Esophagus muscularis mucosa (tissue), 4 donors: Measurements from ENCODE around the gene DNAJC15. TPM values are rescaled to one million over a fixed set of nuclear protein-coding genes. Genes with fewer than 3 reads are reported as not detected.
A peak's percentile ranks its signal among the peaks of the same experiment; 100 is the strongest.

Source experiments
- DNase-seq: peaks from one replicate; pipeline ENCODE4 v3.0.0-alpha.2; 2017; ENCODE audit errors: extremely low spot score
- H3K27ac ChIP-seq, 4 donors: fragments of 200-600 bp; sonication (generic); replicated peaks in 1 of 4; 1 replicate in 3 of 4; 2 replicates in 1 of 4; pipeline ENCODE4 v1.5.1; 2016 to 2019; ENCODE audit warnings: mild to moderate bottlenecking in 1 of 4
- H3K27me3 ChIP-seq, 4 donors: fragments of 200-600 bp; sonication (generic); one replicate each; pipeline versions ENCODE4 v1.5.1 to v1.6.0; 2016 to 2019
- H3K36me3 ChIP-seq, 4 donors: fragments of 200-600 bp; sonication (generic); one replicate each; pipeline ENCODE4 v1.5.1; 2016 to 2019
- H3K4me1 ChIP-seq, 4 donors: fragments of 200-600 bp; sonication (generic); one replicate each; pipeline ENCODE4 v1.5.1; 2016 to 2019
- H3K4me3 ChIP-seq, 4 donors: fragments of 200-600 bp; sonication (generic); 1 replicate in 2 of 4; 2 replicates in 2 of 4; pipeline ENCODE4 v1.5.1; 2016 to 2019; ENCODE audit warnings: mild to moderate bottlenecking in 4 of 4, moderate library complexity in 1 of 4
- H3K9me3 ChIP-seq, 4 donors: fragments of 200-600 bp; sonication (generic); 1 replicate in 3 of 4; 2 replicates in 1 of 4; pipeline ENCODE4 v1.5.1; 2016 to 2019
- EP300 ChIP-seq: sonication (generic); formaldehyde crosslinking; IDR thresholded peaks from one replicate; pipeline ENCODE4 v1.6.1; 2017; ENCODE audit warnings: antibody characterized with exemption
- POLR2A ChIP-seq: fragments of 450-650 bp; IDR thresholded peaks from one replicate; pipeline ENCODE4 v1.6.1; 2017; ENCODE audit warnings: antibody characterized with exemption, moderate library complexity, mild to moderate bottlenecking, low read depth
- POLR2AphosphoS5 ChIP-seq, 2 donors: sonication (generic); formaldehyde crosslinking; IDR thresholded peaks; one replicate each; pipeline ENCODE4 v1.6.1; 2017; ENCODE audit warnings: antibody characterized with exemption in 2 of 2
- WGBS: methylation state at CpG from one replicate; pipeline ENCODE4 v1.1.5; 2018; 5-methylcytosine and 5-hydroxymethylcytosine counted together
- intact Hi-C: fragments of 100-400 bp; cut with DNase I; formaldehyde crosslinking; loops from one replicate; pipeline ENCODE4 v1.15.1; 2023
- total RNA-seq, 4 donors: library from RNA; depleted of rRNA; stranded (reverse); fragments of >200 nt; gene quantifications; one replicate each; pipeline versions ENCODE4 v1.1.0 to v1.2.1, GENCODE V29; 2016
- TF ChIP-seq, protein P1 (sequence below), 3 experiments: fragments of 200-600 bp in 2 of 3; fragments of 450-650 bp in 1 of 3; sonication (generic) in 2 of 3; IDR thresholded peaks; one replicate each; pipeline ENCODE4 v1.5.1; 2017 to 2019; ENCODE audit warnings: antibody characterized with exemption in 3 of 3, mild to moderate bottlenecking in 2 of 3, moderate library complexity in 1 of 3

Gene DNAJC15
- total RNA-seq, 4 donors from 2014 or later = 13.3 to 19.8 (median 13.6) TPM

DNA sequence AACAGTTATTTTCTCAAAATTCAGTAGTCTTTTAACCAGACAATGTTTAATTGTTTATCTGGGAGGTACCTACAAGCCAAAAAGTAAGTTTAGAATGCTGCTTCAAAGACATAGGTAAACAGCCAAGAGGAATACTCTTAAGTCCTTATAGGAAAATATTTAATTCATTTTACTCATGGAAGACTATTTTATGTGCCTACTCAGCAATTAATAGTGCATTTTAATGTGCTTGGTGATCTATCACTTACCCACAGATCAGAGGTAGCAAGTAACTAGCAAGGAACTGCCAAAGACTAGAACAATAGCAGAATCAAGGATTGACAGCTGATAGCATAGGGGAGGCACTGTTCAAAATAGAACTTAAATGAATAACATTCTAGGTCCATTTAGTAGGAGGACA lies 60.4 kb downstream of the DNAJC15 start:
- H3K4me1 ChIP-seq = peaks cover 0 to 11% (median 1%) of the 10 kb centered on the region in 4 donors
- no peak for DNase-seq
- H3K27ac ChIP-seq = no peak overlapping the region
- H3K36me3 ChIP-seq = peaks cover 0 to 13% (median 0%) of the 10 kb centered on the region in 4 donors
- no peak overlapping the region for H3K4me3 ChIP-seq
- no peaks in the 10 kb centered on the region for H3K9me3 ChIP-seq
- H3K27me3 ChIP-seq = no peaks in the 10 kb centered on the region
- TF ChIP-seq POLR2AphosphoS5 (IDR thresholded peaks at IDR 0.05) = no peak
- TF ChIP-seq EP300 = no peak
- TF ChIP-seq POLR2A = no peak
- TF ChIP-seq, protein P1, sequence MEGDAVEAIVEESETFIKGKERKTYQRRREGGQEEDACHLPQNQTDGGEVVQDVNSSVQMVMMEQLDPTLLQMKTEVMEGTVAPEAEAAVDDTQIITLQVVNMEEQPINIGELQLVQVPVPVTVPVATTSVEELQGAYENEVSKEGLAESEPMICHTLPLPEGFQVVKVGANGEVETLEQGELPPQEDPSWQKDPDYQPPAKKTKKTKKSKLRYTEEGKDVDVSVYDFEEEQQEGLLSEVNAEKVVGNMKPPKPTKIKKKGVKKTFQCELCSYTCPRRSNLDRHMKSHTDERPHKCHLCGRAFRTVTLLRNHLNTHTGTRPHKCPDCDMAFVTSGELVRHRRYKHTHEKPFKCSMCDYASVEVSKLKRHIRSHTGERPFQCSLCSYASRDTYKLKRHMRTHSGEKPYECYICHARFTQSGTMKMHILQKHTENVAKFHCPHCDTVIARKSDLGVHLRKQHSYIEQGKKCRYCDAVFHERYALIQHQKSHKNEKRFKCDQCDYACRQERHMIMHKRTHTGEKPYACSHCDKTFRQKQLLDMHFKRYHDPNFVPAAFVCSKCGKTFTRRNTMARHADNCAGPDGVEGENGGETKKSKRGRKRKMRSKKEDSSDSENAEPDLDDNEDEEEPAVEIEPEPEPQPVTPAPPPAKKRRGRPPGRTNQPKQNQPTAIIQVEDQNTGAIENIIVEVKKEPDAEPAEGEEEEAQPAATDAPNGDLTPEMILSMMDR (IDR thresholded peaks at IDR 0.05) = no peak
- intact Hi-C loops = loop anchor here (2.0 kb wide), 1 partner anchor 721 kb away; no protein-coding TSS in a partner anchor

DNA sequence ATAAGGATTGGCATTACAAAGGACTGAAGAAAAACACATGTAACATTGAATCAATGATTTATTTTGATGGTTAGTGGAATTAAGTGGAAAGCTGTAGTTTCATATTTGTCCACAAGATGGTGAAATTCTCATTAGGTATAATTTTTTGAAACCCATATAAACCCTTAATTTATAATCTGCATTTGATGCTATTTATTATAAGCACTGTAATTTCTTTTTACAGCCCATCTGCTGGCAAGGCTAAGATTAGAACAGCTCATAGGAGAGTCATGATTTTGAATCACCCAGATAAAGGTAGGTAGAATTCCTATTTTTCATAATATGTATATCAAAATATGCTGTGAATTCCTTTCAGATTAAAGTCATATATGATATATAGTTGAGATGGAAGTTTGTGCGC lies 62.2 kb downstream of the DNAJC15 start:
- intact Hi-C loops = loop anchor here (2.0 to 5.0 kb wide), 2 partner anchors 719 to 787 kb away; no protein-coding TSS in a partner anchor
- peaks cover 0 to 11% (median 1%) of the 10 kb centered on the region in 4 donors for H3K4me1 ChIP-seq
- WGBS = 90% methylated on average over 1 of the region's 1 CpG
- TF ChIP-seq, protein P1 (IDR thresholded peaks at IDR 0.05) = peak; percentile 60 to 84 (median 75)
- TF ChIP-seq EP300 (no peak), POLR2A (no peak), POLR2AphosphoS5 (IDR thresholded peaks at IDR 0.05) (no peak)
- no peak for DNase-seq
- H3K9me3 ChIP-seq = peaks cover 0 to 3% (median 0%) of the 10 kb centered on the region in 4 donors
- peaks cover 0 to 11% (median 0%) of the 10 kb centered on the region in 4 donors for H3K36me3 ChIP-seq
- no peak overlapping the region for H3K4me3 ChIP-seq
- no peak overlapping the region for H3K27ac ChIP-seq
- no peaks in the 10 kb centered on the region for H3K27me3 ChIP-seq

DNA sequence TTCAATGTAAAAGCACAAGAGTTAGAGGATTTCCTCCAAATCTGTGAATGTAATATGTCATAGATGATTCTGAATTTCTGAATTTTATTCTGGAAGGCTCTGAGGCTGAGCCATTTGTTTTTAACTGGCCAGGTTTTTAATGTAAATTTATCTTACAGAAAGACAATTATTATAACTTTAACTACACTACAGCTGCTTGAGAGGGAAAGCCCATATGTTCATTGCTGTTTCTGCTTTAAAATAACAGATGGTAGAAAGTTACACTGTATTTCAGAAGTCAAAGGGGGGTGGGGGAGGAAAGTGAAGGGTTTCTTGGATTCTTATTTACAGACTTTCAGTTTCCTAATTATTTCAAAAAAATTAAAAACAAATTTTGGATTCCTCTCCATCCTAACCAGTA lies 62.8 kb downstream of the DNAJC15 start:
- no peak for DNase-seq
- Histone ChIP-seq H3K9me3 (peaks cover 0 to 3% (median 0%) of the 10 kb centered on the region in 4 donors), H3K4me3 (no peak overlapping the region), H3K4me1 (peaks cover 0 to 11% (median 1%) of the 10 kb centered on the region in 4 donors), H3K27ac (no peak overlapping the region), H3K36me3 (peaks cover 0 to 8% (median 0%) of the 10 kb centered on the region in 4 donors), H3K27me3 (no peaks in the 10 kb centered on the region)
- TF ChIP-seq EP300 = no peak
- TF ChIP-seq, protein P1 (IDR thresholded peaks at IDR 0.05) = no peak
- TF ChIP-seq POLR2A = no peak
- no peak for TF ChIP-seq POLR2AphosphoS5 (IDR thresholded peaks at IDR 0.05)
- intact Hi-C loops = loop anchor here (5.0 kb wide), 1 partner anchor 786 kb away; no protein-coding TSS in a partner anchor

DNA sequence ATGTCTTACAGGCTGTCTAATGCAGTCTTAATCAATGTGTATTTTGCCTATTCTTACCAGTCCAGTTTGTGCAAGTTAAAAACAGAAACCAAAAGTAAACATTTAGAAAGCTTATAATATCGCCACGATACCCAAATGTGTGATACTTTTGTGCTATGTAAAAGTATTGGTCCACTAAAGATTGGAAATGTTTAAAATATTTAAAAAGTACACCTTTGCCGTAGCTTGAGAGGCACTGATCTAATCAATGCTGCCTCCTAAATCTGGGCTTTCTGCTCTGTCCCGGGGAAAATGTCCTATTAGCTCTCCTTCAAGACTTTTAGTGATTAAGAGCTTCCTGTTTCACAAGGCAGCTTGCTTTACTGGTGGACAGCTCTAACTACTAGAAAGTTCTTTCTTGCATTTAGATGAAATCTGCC lies 64.7 kb downstream of the DNAJC15 start:
- TF ChIP-seq POLR2AphosphoS5 (IDR thresholded peaks at IDR 0.05) (no peak), POLR2A (no peak), EP300 (no peak)
- TF ChIP-seq, protein P1 (IDR thresholded peaks at IDR 0.05) = no peak
- peaks cover 0 to 3% (median 0%) of the 10 kb centered on the region in 4 donors for H3K9me3 ChIP-seq
- peak overlapping the region in 1 of 4 donors; percentile 45 for H3K27ac ChIP-seq
- peak overlapping the region; percentile 25 to 47 (median 36) for H3K4me3 ChIP-seq
- no peaks in the 10 kb centered on the region for H3K27me3 ChIP-seq
- 73% methylated on average over 4 of the region's 4 CpGs for WGBS
- peaks cover 0 to 5% (median 0%) of the 10 kb centered on the region in 4 donors for H3K36me3 ChIP-seq
- intact Hi-C loops = loop anchor here (5.0 kb wide), 1 partner anchor 784 kb away; no protein-coding TSS in a partner anchor
- H3K4me1 ChIP-seq = peaks cover 0 to 11% (median 1%) of the 10 kb centered on the region in 4 donors
- DNase-seq = no peak
